ENCODE measurements around the gene PLXNA4.

GRCh38 chr7:132464740-132465139 lies 111.5 kb downstream of the PLXNA4 start:
- TF ChIP-seq CTCF (IDR thresholded peaks at IDR 0.05) (no peak), POLR2A (IDR thresholded peaks at IDR 0.05) (no peak)
